ENCODE data around the gene ERV3-1. TPM values are rescaled to one million over a fixed set of nuclear protein-coding genes. Genes with fewer than 3 reads are reported as not detected.

ERV3-1 gene
- total RNA-seq, 1 experiment from 2014 or later: 10.2 TPM

GRCh38 chr7:64998865-64999164, 7.7 kb downstream of the ERV3-1 start (continued):
- no peak for TF ChIP-seq ARID4B (CRISPR knock-in tag; IDR thresholded peaks at IDR 0.05; ENCODE audit: borderline replicate concordance)
- TF ChIP-seq, protein P1, sequence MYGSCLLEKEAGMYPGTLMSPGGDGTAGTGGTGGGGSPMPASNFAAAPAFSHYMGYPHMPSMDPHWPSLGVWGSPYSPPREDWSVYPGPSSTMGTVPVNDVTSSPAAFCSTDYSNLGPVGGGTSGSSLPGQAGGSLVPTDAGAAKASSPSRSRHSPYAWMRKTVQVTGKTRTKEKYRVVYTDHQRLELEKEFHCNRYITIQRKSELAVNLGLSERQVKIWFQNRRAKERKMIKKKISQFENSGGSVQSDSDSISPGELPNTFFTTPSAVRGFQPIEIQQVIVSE (CRISPR knock-in tag; IDR thresholded peaks at IDR 0.05; ENCODE audit: borderline replicate concordance): no peak
- TF ChIP-seq CBFB (CRISPR knock-in tag; IDR thresholded peaks at IDR 0.05; ENCODE audit: low read depth): no peak
- no peak for TF ChIP-seq ETV6 (CRISPR knock-in tag; IDR thresholded peaks at IDR 0.05)
- no peak for TF ChIP-seq E2F4 (CRISPR knock-in tag; IDR thresholded peaks at IDR 0.05; ENCODE audit: borderline replicate concordance, low read depth)
- TF ChIP-seq RELA (CRISPR knock-in tag; IDR thresholded peaks at IDR 0.05; ENCODE audit: borderline replicate concordance): no peak
- no peak for TF ChIP-seq ZNF121 (CRISPR knock-in tag; IDR thresholded peaks at IDR 0.05)
- no peak for TF ChIP-seq IRF1 (CRISPR knock-in tag; IDR thresholded peaks at IDR 0.05)

DNA sequence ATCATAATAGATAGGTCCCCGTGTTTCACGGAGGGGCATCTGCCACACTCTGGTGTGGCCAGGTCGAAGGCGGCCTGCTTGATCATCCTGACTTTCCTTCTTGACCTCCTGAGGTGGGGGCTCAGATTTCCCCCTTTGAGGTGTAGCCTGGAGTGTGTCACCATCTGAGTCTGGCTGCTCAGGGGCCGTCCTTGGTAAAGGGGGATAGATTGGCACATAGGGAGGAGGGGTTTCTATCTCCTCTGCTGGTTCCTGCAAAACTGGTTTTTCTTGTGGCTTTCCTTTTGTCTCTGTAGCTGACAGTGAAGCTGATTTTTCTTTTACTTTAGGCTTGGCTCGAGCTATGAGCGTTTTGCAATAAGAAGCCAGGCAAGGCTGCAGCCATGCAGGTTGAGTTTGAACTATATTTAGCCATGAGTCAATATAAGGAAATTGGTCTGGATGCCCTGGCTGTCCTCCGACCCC, 8.5 kb downstream of the ERV3-1 start:
- peaks cover 78% of the 10 kb centered on the region for H3K36me3 Mint-ChIP-seq
- peak overlapping the region; percentile 79; the same call in 1 of the 2 replicates for H3K27ac Mint-ChIP-seq
- H3K9me3 Mint-ChIP-seq: peaks cover 80% of the 10 kb centered on the region
- peaks cover 23% of the 10 kb centered on the region for H3K4me1 Mint-ChIP-seq
- ChIA-PET CTCF (interaction anchor here (1.1 kb wide), 1 partner anchor 47 kb away, joined by 3 read pairs; no protein-coding TSS in a partner anchor), POLR2A (interaction anchor here (0.5 kb wide), 1 partner anchor 195 kb away, joined by 7 read pairs; no protein-coding TSS in a partner anchor)
- DNase-seq (ENCODE audit: low spot score) (peak; percentile 13), ATAC-seq (peak; percentile 86)
- peaks cover 3% of the 10 kb centered on the region; the same call in 1 of the 2 replicates for H3K27me3 Mint-ChIP-seq (ENCODE audit: low read depth)
- 0 out of 2 replicates have a peak overlapping the region, but pooled peaks have one; percentile 29 for H3K4me3 Mint-ChIP-seq
- TF ChIP-seq ESRRA (CRISPR knock-in tag; IDR thresholded peaks at IDR 0.05; ENCODE audit: borderline replicate concordance) (no peak), MXD4 (CRISPR knock-in tag; IDR thresholded peaks at IDR 0.05; ENCODE audit: borderline replicate concordance) (no peak), HMGA2 (CRISPR knock-in tag; IDR thresholded peaks at IDR 0.05) (no peak), ZBTB21 (CRISPR knock-in tag; IDR thresholded peaks at IDR 0.05; ENCODE audit: borderline replicate concordance) (no peak), EMX1 (CRISPR knock-in tag; IDR thresholded peaks at IDR 0.05) (no peak), ARID4B (CRISPR knock-in tag; IDR thresholded peaks at IDR 0.05; ENCODE audit: borderline replicate concordance) (no peak), ETV6 (CRISPR knock-in tag; IDR thresholded peaks at IDR 0.05) (no peak), NR1H2 (CRISPR knock-in tag; IDR thresholded peaks at IDR 0.05) (no peak), GRHL2 (CRISPR knock-in tag; IDR thresholded peaks at IDR 0.05; ENCODE audit: insufficient replicate concordance, severe bottlenecking) (no peak), ZNF512 (CRISPR knock-in tag; IDR thresholded peaks at IDR 0.05; ENCODE audit: borderline replicate concordance) (no peak), NR3C1 (CRISPR knock-in tag; conservative IDR thresholded peaks at IDR 0.05; ENCODE audit: low read depth) (no peak)
- TF ChIP-seq, protein P2, sequence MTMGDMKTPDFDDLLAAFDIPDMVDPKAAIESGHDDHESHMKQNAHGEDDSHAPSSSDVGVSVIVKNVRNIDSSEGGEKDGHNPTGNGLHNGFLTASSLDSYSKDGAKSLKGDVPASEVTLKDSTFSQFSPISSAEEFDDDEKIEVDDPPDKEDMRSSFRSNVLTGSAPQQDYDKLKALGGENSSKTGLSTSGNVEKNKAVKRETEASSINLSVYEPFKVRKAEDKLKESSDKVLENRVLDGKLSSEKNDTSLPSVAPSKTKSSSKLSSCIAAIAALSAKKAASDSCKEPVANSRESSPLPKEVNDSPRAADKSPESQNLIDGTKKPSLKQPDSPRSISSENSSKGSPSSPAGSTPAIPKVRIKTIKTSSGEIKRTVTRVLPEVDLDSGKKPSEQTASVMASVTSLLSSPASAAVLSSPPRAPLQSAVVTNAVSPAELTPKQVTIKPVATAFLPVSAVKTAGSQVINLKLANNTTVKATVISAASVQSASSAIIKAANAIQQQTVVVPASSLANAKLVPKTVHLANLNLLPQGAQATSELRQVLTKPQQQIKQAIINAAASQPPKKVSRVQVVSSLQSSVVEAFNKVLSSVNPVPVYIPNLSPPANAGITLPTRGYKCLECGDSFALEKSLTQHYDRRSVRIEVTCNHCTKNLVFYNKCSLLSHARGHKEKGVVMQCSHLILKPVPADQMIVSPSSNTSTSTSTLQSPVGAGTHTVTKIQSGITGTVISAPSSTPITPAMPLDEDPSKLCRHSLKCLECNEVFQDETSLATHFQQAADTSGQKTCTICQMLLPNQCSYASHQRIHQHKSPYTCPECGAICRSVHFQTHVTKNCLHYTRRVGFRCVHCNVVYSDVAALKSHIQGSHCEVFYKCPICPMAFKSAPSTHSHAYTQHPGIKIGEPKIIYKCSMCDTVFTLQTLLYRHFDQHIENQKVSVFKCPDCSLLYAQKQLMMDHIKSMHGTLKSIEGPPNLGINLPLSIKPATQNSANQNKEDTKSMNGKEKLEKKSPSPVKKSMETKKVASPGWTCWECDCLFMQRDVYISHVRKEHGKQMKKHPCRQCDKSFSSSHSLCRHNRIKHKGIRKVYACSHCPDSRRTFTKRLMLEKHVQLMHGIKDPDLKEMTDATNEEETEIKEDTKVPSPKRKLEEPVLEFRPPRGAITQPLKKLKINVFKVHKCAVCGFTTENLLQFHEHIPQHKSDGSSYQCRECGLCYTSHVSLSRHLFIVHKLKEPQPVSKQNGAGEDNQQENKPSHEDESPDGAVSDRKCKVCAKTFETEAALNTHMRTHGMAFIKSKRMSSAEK (CRISPR knock-in tag; IDR thresholded peaks at IDR 0.05; ENCODE audit: borderline replicate concordance): no peak
